ENCODE data around the gene ZNF296.
A peak's percentile ranks its signal among the peaks of the same experiment; 100 is the strongest.
"Not testable (repeated sequence)": the region's sequence is repeated elsewhere in the genome, so short reads cannot be mapped to it uniquely, and the experiment has no call there.

Gene ZNF296

GRCh38 chr19:45076029-45076850, at the start of gene ZNF296:
TSS of gene ZNF296 (minus strand) at chr19:45076478. CDS start at chr19:45076373, 105 bp downstream.
- no peak for DNase-seq

DNA sequence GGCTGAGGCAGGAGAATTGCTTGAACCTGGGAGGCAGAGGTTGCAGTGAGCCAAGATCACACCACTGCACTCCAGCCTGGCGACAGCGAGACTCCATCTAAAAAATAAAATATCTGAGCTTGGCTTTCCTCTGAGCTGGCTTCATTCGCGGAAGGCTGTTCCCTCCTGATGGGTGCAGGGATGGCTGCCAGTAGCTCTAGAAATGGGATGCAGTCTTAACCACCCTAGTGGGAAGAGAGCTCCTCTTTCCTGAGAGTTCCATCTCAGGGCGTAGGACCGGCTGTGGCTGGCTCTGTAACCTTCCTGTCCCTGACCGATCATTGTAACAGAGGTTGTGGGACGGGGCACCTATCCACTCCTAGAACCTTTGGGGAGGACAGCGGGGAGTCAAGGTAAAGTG, 49.1 kb upstream of the ZNF296 start:
- no peak for DNase-seq

GRCh38 chr19:45124021-45124420, 47.7 kb upstream of the ZNF296 start:
- DNase-seq, result no peak

DNA sequence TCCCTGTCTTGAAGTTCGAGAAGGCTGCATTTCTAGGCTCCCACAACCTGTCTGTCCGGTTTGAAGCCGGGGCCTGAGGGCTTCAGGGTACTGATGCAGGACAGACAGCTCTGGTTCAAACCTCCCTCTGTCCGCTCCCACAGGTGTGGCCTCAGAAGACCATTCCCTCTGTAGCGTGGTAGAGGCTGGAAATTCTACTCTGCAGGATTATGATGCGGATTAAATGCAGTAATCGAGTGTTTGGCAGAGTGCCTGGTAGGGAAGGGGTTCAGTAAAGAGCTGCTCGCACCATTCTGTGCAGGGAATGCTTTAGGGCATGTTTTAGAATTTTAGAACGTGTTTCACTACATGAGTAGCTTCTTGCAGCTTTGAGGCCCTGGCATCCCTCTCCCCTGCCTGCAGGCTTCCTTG, 47.2 kb upstream of the ZNF296 start:
- DNase-seq, result no peak

DNA sequence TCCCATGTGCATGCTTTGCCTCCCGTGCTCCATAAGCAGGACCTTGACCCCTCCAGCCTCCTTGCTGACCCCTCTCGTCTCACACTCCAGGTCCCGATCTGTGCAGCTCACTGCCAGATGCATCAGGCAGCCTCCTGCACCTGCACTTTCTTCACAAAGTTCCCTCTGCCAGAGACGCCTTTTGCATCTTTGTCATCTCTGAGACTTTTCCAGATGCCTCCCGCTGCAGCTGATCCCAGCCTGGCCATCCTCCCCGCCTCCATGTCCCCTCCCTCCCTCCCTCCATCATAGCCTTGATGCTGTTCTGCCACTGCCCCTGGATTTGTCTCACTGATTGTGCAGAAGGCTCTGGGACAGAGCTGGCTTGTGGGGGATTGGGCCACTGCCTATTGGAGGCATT, 46.6 kb upstream of the ZNF296 start:
- DNase-seq, result no peak

- no peak for DNase-seq
These were observed 45.6 kb upstream of the ZNF296 start for GRCh38 chr19:45121827-45122345.

- no peak for DNase-seq
These were observed 43.3 kb upstream of the ZNF296 start for GRCh38 chr19:45119582-45119981.

DNA sequence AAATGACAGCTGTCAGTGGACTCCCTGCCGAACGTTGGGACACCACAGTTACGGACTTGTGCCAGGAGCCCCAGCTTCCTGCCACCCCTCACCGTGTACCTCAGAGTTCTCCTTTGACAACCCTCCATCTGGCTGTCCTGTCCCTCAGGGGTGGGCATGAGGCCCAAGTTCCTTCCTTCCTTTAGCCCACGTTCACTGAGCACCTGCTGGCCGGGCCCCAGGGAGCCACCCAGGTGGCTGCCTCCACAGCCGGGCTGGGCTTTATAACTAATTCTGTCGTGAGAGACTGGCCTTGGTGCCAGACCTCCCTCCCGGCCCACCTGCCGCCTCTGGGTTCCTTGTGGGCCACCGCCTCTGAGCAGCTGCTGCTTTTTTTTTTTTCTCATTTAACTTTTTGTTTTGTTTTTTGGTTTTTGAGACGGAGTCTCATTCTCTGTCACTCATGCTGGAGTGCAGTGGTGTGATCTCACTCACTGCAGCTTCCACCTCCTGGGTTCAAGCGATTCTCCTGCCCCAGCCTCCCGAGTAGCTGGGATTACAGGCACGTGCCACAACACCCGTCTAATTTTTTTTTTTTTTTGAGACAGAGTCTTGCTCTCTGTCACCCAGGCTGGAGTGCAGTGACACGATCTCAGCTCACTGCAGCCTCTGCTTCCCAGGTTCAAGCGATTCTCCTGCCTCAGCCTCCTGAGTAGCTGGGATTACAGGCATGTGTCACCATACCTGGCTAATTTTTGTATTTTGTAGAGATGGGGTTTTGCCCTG, 42.5 kb upstream of the ZNF296 start:
- DNase-seq, result not testable (repeated sequence)

DNA sequence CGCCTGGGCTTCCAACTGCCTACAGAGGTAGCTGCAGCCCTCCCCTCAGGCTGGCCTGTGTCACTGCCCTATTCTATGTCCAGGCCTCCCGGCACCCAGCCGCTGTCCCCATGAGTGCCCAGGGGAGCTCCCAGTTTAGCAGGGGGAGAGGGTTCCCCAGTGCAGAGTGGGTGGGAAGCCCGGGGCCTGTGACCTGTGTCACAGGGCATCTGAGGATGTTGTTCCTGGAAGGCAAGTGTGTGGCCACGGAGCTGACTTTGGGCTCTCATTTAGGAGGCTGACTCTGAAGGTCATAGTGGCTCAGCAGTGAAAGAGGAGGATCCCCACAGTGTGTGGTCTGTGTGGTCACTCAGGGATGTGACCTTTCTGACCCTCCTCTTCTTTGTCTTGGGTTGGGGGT, 41.8 kb upstream of the ZNF296 start:
- no peak for DNase-seq

- DNase-seq, result no peak
These were observed 41.4 kb upstream of the ZNF296 start for GRCh38 chr19:45117671-45118070.

DNA sequence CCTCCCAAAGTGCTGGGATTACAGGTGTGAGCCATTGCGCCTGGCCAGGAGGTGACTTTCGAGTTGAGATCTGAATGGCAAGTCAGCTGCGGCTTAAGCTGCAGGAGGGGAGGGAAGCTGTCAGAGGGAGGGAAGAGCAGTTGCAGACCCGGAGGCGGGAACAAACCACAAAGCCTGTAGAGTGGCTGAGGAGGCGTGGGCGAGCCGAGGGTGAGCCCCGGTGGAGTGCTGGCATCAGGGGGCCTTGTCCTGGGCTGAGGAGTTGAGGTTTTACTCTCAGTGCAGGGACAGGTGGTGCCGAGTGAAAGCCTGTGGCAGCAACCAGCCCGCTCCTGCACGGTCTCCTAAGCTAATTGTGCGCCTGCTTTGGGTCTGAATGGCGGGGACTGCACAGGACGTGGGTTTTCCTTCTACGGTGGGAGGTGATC, 40.9 kb upstream of the ZNF296 start:
- no peak for DNase-seq

DNA sequence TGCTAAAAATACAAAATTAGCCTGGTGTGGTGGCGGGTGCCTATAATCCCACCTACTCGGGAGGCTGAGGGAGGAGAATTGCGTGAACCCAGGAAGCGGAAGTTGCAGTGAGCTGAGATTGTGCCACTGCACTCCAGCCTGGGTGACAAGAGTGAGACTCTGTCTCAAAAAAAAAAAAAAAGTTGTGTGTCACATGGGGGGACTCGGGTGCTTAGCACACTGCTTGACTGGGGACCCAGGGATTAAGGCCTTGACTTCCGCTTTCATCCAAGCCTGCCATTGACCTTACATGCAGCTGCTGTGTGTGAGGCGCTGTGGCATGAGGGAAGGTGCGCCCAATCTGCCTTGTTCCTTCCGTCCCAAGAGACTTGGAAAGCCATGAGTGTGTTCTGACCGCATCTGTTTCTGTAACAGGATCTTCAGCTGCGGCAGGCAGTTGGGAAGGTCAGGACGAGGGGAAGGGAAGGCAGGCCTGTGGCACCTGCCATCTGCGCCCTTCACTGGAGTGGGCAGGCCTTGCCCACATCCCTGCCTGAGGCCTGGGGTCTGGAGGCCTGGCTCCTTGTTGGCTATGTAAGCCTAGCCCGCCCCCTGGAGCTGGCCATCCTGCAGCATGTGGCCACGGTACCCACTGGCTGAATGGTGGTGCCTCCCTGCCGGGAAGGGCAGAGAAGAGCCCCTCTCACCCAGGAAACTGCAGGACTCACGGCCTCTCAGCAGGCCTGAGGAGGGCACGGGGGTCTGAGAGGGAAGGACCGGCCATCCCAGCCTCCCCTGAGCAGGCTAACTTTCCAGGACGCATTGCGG, 39.7 kb upstream of the ZNF296 start:
- DNase-seq, result no peak

DNA sequence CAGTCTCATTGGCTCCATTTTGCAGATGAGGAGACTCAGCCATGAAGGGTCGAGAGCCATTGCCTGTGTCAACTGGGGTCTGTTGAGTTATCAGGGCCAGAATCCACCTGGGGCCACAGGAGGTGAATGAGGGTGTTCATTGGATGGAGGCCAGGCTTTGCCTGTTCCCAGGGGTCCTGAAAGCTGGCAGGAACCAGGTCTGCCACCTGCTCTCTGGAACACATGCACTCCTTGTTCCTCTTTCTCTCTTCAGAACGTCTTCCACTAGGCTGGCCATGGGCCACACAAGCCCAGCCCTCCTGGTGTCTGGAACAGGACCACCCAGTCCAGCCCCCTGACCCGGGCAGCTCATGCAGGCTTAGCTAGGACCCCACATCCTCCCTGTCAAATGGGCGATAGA, 37.8 kb upstream of the ZNF296 start:
- DNase-seq, result peak; percentile 34

DNA sequence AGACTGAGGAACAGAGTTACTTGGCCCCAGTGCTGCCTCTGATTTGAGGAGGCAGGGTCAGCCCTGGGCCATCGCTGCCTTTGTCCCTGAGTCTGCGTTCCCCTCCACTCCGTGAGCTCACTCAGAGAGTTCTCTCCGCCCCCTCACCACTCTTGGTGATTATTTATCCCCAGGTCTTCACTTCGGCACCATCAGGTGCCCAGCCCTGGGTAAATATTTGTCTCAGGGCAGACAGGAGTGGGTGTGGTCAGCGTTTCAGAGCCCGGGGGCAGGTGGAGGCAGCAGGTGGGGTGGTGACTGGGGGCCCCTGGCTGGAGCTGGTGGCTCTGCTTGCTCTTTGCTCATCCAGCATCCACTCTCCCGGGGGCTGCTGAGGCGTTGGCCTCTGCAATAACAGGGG, 37.4 kb upstream of the ZNF296 start:
- peak; percentile 59 for DNase-seq

GRCh38 chr19:45112111-45112827, 36.0 kb upstream of the ZNF296 start:
- DNase-seq, result no peak

DNA sequence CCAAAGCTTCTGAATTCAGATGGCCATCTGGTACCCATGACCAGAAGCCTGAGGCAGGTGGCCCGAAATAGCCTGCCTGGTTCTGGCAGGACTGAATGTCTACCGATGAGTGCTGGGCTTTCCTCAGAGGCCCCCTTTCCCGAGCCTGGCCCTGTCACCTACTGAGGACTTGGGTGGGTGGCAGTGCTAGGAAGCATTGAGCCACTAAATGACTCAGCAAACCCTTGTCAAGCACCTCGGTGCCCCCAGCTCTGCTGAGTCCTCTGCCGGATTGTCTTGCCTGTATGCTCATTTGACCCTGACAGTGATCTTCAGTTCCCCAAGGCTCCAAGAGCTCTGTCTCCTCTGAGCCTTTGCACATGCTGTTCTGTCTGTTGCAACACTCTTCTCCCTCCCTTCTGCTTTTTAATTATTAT, 34.6 kb upstream of the ZNF296 start:
- DNase-seq, result no peak

- DNase-seq, result no peak
These were observed 31.4 kb upstream of the ZNF296 start for GRCh38 chr19:45107621-45108150.

GRCh38 chr19:45106363-45106762, 30.1 kb upstream of the ZNF296 start:
- not testable (repeated sequence) for DNase-seq

DNA sequence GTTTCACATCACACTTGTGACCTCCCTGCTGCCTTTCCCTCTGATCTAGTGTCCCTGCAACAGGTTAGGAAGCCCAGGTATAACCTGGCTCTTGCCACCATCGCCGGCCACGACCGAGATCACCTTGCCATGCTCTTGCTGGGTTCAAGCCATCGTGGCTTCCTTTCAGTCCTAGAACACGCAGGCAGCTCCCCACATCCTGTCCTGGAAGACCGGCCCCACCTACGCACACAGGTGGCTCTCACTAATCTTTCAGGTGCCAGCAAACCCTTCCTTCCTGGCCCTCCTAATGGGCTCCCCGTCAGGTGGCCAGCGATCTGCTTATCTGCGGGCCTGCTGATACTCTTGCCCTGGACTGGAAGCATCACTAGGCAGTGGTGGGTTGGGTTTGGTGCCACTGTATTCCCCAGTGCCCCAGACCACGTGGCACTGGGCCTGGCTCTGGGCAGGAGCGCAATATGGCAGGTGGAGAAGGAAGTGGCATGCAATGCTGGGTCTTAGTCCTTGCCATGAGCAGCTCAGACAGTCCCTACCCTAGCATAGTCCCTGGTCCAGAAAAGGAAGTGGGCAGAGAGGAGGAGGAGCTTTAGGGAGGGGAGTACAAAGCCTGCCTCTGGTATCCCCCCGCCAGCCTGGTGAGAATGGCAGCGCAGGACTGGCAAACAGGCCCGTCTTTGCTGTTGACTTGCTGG, 28.5 kb upstream of the ZNF296 start:
- DNase-seq, result no peak

DNA sequence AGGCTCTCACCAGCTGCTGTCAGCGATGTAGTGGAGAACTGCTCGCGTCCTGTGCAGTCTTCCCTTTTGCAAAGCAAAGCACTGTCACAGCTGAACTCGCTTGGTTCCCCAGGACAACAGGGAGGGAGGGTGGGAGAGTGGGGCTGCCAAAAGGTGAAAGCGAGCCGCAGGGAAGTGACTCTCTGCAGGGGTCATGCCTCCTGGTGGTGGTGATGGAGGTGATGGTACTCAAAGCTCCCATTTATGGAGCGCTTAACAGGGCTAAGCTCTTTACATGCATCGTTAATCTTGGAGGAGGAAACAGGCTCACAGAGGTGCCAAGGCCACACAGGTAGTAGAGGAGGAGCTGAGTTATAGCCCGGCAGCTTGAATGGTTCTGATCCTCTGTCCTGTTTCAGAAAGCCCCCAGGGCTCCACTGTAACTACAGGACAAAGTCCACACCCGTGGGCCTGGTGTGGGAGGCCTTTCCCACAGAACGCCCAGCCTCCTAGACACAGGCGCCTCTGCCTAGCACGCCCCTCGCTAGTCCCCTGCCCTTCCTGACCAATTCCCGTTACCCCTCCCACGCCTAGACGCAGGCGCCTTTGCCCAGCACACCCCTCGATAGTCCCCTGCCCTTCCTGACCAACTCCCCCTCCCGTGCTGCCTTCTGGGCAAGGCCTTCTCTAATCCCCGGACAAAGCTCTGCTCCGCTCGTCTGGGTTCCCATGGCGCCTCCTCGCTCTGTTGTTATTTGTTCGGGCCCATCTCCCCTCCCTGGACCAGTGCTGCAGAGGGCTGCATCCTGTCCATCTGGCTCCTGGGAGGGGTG, 27.4 kb upstream of the ZNF296 start:
- DNase-seq, result no peak

- no peak for DNase-seq
These were observed 26.9 kb upstream of the ZNF296 start for GRCh38 chr19:45103156-45103507.
